ENCODE measurements around the gene SCN8A. TPM values are rescaled to one million over a fixed set of nuclear protein-coding genes. Genes with fewer than 3 reads are reported as not detected.

The SCN8A gene
- total and polyA plus RNA-seq, 2 donors (not counting 3 experiments of a cell fraction or from before 2014, with no cell fraction given): 9.4 to 20.4 TPM

GRCh38 chr12:51813931-51814310, 222.9 kb downstream of the SCN8A start:
- DNase-seq (ENCODE audit: low read depth, low spot score) (no peak), FAIRE-seq (no peak)
- H4K20me1 ChIP-seq (replicated peaks; ENCODE audit: control insufficient read depth, extremely low read depth, insufficient read depth, low read length): no peaks in the 10 kb centered on the region
- H3K4me3 ChIP-seq (replicated peaks in 1 of 3; ENCODE audit: insufficient read depth in 1 of 3, low read depth in 1 of 3, low read length in 3 of 3): peak overlapping the region in 2 of 3 experiments; percentile 25 to 46
- no TSS peak for BruUV-seq (replicated peaks)
- H2AFZ ChIP-seq (ENCODE audit: low read depth, low read length): peak overlapping the region; percentile 61
- H3K9me1 ChIP-seq (replicated peaks; ENCODE audit: control insufficient read depth, extremely low read depth, insufficient read depth, low read length): no peaks in the 10 kb centered on the region
- intact Hi-C loops (cut with micrococcal nuclease): loop anchor here (1.0 to 5.0 kb wide), 6 partner anchors 61 to 393 kb away; no protein-coding TSS in a partner anchor
- peak overlapping the region; percentile 87 for H3K9ac ChIP-seq (replicated peaks; ENCODE audit: extremely low read depth, insufficient read depth, low read length)
- no peaks in the 10 kb centered on the region for H3K79me2 ChIP-seq (ENCODE audit: control insufficient read depth, insufficient read depth, low read length)
- peaks cover 9% of the 10 kb centered on the region for H3K4me1 ChIP-seq (ENCODE audit: control insufficient read depth, extremely low read depth, insufficient read depth, low read length)
- H3K4me2 ChIP-seq (ENCODE audit: insufficient read depth, low read length): peak overlapping the region; percentile 30
- dilution Hi-C loops (cut with MboI; ENCODE audit: extremely low pct_ligation_motif_present, low sequenced_read_pairs): no loop called here
- no peaks in the 10 kb centered on the region for H3K9me3 ChIP-seq (replicated peaks; ENCODE audit: control insufficient read depth, insufficient read depth, low read length)
- no peaks in the 10 kb centered on the region for H3K36me3 ChIP-seq (ENCODE audit: control insufficient read depth in 2 of 2, extremely low read depth in 1 of 2, insufficient read depth in 2 of 2, low read length in 2 of 2)
- CTCF ChIA-PET: interaction anchor here (0.6 to 6.9 kb wide), 26 partner anchors 10 to 473 kb away, joined by 3 to 52 read pairs (median 5); partner anchors contain the start of genes SCN8A and SLC4A8
- H3K27me3 ChIP-seq (ENCODE audit: control insufficient read depth in 2 of 2, insufficient read depth in 2 of 2, low read length in 2 of 2): no peaks in the 10 kb centered on the region
- no peak for TF ChIP-seq JUN (IDR thresholded peaks at IDR 0.05; ENCODE audit: borderline replicate concordance, insufficient read depth, insufficient read length, low read depth)
- no peak for TF ChIP-seq EZH2 (IDR thresholded peaks at IDR 0.05; ENCODE audit: borderline replicate concordance, low read depth, low read length, severe bottlenecking)
- no peak for TF ChIP-seq MYC (IDR thresholded peaks at IDR 0.05; ENCODE audit: low read depth, low read length)
- TF ChIP-seq MAX (IDR thresholded peaks at IDR 0.05; ENCODE audit: insufficient read depth, insufficient read length): no peak
- no peak for TF ChIP-seq POLR2A (IDR thresholded peaks at IDR 0.05; ENCODE audit: low read depth, low read length)
- TF ChIP-seq GATA2 (IDR thresholded peaks at IDR 0.05; ENCODE audit: insufficient read depth, insufficient read length, low read depth, low read length): no peak
- no peak for TF ChIP-seq FOS (IDR thresholded peaks at IDR 0.05; ENCODE audit: borderline replicate concordance, insufficient read depth, low read length)
- no peak for TF ChIP-seq POLR2AphosphoS5 (IDR thresholded peaks at IDR 0.05; ENCODE audit: insufficient read depth, low read depth, low read length)
- no peak for TF ChIP-seq CTCF (IDR thresholded peaks at IDR 0.05; ENCODE audit: extremely low read depth in 1 of 2, insufficient read depth in 1 of 2, low read depth in 1 of 2, low read length in 2 of 2)
- POLR2A ChIA-PET: interaction anchor here (0.7 kb wide), 1 partner anchor 120 kb away, joined by 5 read pairs; no protein-coding TSS in a partner anchor
- H3K27ac ChIP-seq (ENCODE audit: insufficient read depth, low read depth, low read length): peak overlapping the region; percentile 74

Data from endothelial cell of umbilical vein (primary cell).